Neutrophil (primary cell): ENCODE data around the gene PYDC1.

ENCODE experiments used
- H3K27ac ChIP-seq: fragments of 200-600 bp; sonication (generic); 2 replicates; pipeline ENCODE4 v1.5.1; 2016; ENCODE audit warnings: mild to moderate bottlenecking, moderate library complexity
- H3K27me3 ChIP-seq: fragments of 200-600 bp; sonication (generic); 2 replicates; pipeline ENCODE4 v1.6.0; 2016; ENCODE audit warnings: mild to moderate bottlenecking
- H3K36me3 ChIP-seq: fragments of 200-600 bp; sonication (generic); 2 replicates; pipeline ENCODE4 v1.5.1; 2017
- H3K4me1 ChIP-seq, 2 experiments: fragments of 200-600 bp in 1 of 2; sonication (generic) in 1 of 2; 1 replicate in 1 of 2; 2 replicates in 1 of 2; pipeline versions ENCODE4 v1.5.1 to v1.6.1; 2013 to 2016; ENCODE audit warnings: low read depth in 1 of 2, low read length in 1 of 2, mild to moderate bottlenecking in 1 of 2, moderate library complexity in 1 of 2; ENCODE audit not compliant: control insufficient read depth in 1 of 2, insufficient read depth in 1 of 2
- H3K4me3 ChIP-seq, 2 experiments: fragments of 200-600 bp in 1 of 2; sonication (generic) in 1 of 2; 1 replicate in 1 of 2; 2 replicates in 1 of 2; pipeline ENCODE4 v1.5.1; 2013 to 2016; ENCODE audit warnings: low read depth in 1 of 2, low read length in 1 of 2, mild to moderate bottlenecking in 1 of 2, moderate library complexity in 1 of 2
- H3K9me3 ChIP-seq: fragments of 200-600 bp; sonication (generic); 2 replicates; pipeline ENCODE4 v1.5.1; 2016
- CTCF ChIP-seq: fragments of 200-600 bp; sonication (generic); IDR thresholded peaks from 2 replicates; pipeline ENCODE4 v1.5.1; 2016; ENCODE audit warnings: antibody characterized with exemption

The PYDC1 gene

GRCh38 chr16:31216422-31217135 is at the start of gene PYDC1:
TSS of gene PYDC1 (minus strand) at chr16:31217135. CDS start at chr16:31217028, 107 bp downstream.
- Histone ChIP-seq H3K36me3 (no peaks in the 10 kb centered on the region), H3K4me1 (peaks cover 26 to 32% of the 10 kb centered on the region in 2 experiments), H3K4me3 (peak within 1 kb of the TSS; percentile 64 to 67), H3K27me3 (peaks cover 91% of the 10 kb centered on the region), H3K27ac (no peak within 1 kb of the TSS), H3K9me3 (no peaks in the 10 kb centered on the region)
- no peak for TF ChIP-seq CTCF

GRCh38 chr16:31265329-31266245 is 48.7 kb upstream of the PYDC1 start:
- peaks cover 52 to 55% of the 10 kb centered on the region in 2 experiments for H3K4me1 ChIP-seq

GRCh38 chr16:31262084-31262483 is 45.1 kb upstream of the PYDC1 start:
- peaks cover 84 to 87% of the 10 kb centered on the region in 2 experiments for H3K4me1 ChIP-seq
- H3K27ac ChIP-seq: peak overlapping the region; percentile 88
- H3K36me3 ChIP-seq: peaks cover 33% of the 10 kb centered on the region
- no peaks in the 10 kb centered on the region for H3K27me3 ChIP-seq
- no peaks in the 10 kb centered on the region for H3K9me3 ChIP-seq
- no peak for TF ChIP-seq CTCF
- H3K4me3 ChIP-seq: peak overlapping the region; percentile 84 to 87

More at GRCh38 chr16:31265329-31266245, 48.7 kb upstream of the PYDC1 start:
- TF ChIP-seq CTCF: no peak
- Histone ChIP-seq H3K36me3 (peaks cover 67% of the 10 kb centered on the region), H3K27me3 (no peaks in the 10 kb centered on the region), H3K9me3 (no peaks in the 10 kb centered on the region), H3K27ac (peak overlapping the region; percentile 67), H3K4me3 (no peak overlapping the region)

GRCh38 chr16:31260136-31260931 is 43.4 kb upstream of the PYDC1 start:
- TF ChIP-seq CTCF: no peak
- peak overlapping the region; percentile 84 to 87 for H3K4me3 ChIP-seq

GRCh38 chr16:31258366-31258765 is 41.4 kb upstream of the PYDC1 start:
- Histone ChIP-seq H3K4me1 (peaks cover 94 to 95% of the 10 kb centered on the region in 2 experiments), H3K27ac (peak overlapping the region; percentile 88), H3K4me3 (no peak overlapping the region), H3K36me3 (peaks cover 4% of the 10 kb centered on the region), H3K9me3 (no peaks in the 10 kb centered on the region), H3K27me3 (no peaks in the 10 kb centered on the region)
- TF ChIP-seq CTCF: no peak

More at GRCh38 chr16:31260136-31260931, 43.4 kb upstream of the PYDC1 start:
- Histone ChIP-seq H3K27ac (peak overlapping the region; percentile 88), H3K4me1 (peaks cover 91 to 93% of the 10 kb centered on the region in 2 experiments), H3K27me3 (no peaks in the 10 kb centered on the region), H3K36me3 (peaks cover 17% of the 10 kb centered on the region), H3K9me3 (no peaks in the 10 kb centered on the region)
